Caki2 (cell line): ENCODE data around the gene GBF1. TPM values are rescaled to one million over a fixed set of nuclear protein-coding genes. Genes with fewer than 3 reads are reported as not detected.
A peak's percentile ranks its signal among the peaks of the same experiment; 100 is the strongest.

ENCODE experiments used
- DNase-seq: peaks from one replicate; pipeline ENCODE4 v3.0.0-alpha.2; 2015; ENCODE audit warnings: low read depth
- in situ Hi-C: cut with HindIII; loops from 2 replicates; pipeline ENCODE4 v1.10.0; 2016; ENCODE audit warnings: low sequenced_read_pairs, low pct_unique_long_range_greater_than_20kb, mixed read lengths
- total RNA-seq: library from RNA; depleted of rRNA; stranded (reverse); fragments of >200 nt; shearing (Covaris generic); gene quantifications from 2 replicates; pipeline ENCODE4 v1.2.3, GENCODE V29; 2014; ENCODE audit warnings: low replicate concordance

GBF1 gene
- total RNA-seq, 1 experiment from 2014 or later = 14.8 TPM

GRCh38 chr10:102406815-102407214, 161.5 kb downstream of the GBF1 start:
- in situ Hi-C loops = no loop called here
- no peak for DNase-seq

- no peak for DNase-seq
- in situ Hi-C loops = no loop called here
Measured at GRCh38 chr10:102407425-102408130, 162.2 kb downstream of the GBF1 start.

GRCh38 chr10:102408131-102408727, 162.9 kb downstream of the GBF1 start:
- in situ Hi-C loops = no loop called here
- DNase-seq = no peak

GRCh38 chr10:102408728-102409603, 163.6 kb downstream of the GBF1 start:
- in situ Hi-C loops = no loop called here
- DNase-seq = peak; percentile 21

GRCh38 chr10:102409604-102410428, 164.5 kb downstream of the GBF1 start:
- in situ Hi-C loops = no loop called here
- no peak for DNase-seq

- in situ Hi-C loops = no loop called here
- no peak for DNase-seq
Measured at GRCh38 chr10:102410429-102411073, 165.2 kb downstream of the GBF1 start.

- in situ Hi-C loops = no loop called here
- no peak for DNase-seq
Measured at GRCh38 chr10:102411341-102412255, 166.3 kb downstream of the GBF1 start.

GRCh38 chr10:102412293-102412692, 167.0 kb downstream of the GBF1 start:
- in situ Hi-C loops = no loop called here
- DNase-seq = no peak

- in situ Hi-C loops = no loop called here
- peak; percentile 22 for DNase-seq
Measured at GRCh38 chr10:102413053-102413705, 167.8 kb downstream of the GBF1 start.

- in situ Hi-C loops = no loop called here
- no peak for DNase-seq
Measured at GRCh38 chr10:102413806-102414561, 168.7 kb downstream of the GBF1 start.

GRCh38 chr10:102414749-102415148, 169.4 kb downstream of the GBF1 start:
- DNase-seq = no peak
- in situ Hi-C loops = no loop called here

GRCh38 chr10:102416283-102416682, 171.0 kb downstream of the GBF1 start:
- DNase-seq = no peak
- in situ Hi-C loops = no loop called here

- no peak for DNase-seq
Measured at GRCh38 chr10:102416695-102417094, 171.4 kb downstream of the GBF1 start.

GRCh38 chr10:102418622-102419268, 173.4 kb downstream of the GBF1 start, which contains the start of gene PSD:
Gene PSD (minus strand): TSS chr10:102418785. CDS start chr10:102417038, 1,747 bp downstream.
- no peak for DNase-seq
- in situ Hi-C loops = no loop called here

More at GRCh38 chr10:102416695-102417094, 171.4 kb downstream of the GBF1 start:
- in situ Hi-C loops = no loop called here
